H1 (cell line): ENCODE measurements around the gene HDAC10. TPM values are rescaled to one million over a fixed set of nuclear protein-coding genes. Genes with fewer than 3 reads are reported as not detected.
A peak's percentile ranks its signal among the peaks of the same experiment; 100 is the strongest.

ENCODE experiments used
- CHD7 ChIP-seq: fragments of 300-600 bp; sonication (generic); IDR thresholded peaks from 2 replicates; pipeline ENCODE4 v1.7.1; 2012; ENCODE audit warnings: low read length, moderate library complexity, mild to moderate bottlenecking, inconsistent platforms; ENCODE audit not compliant: insufficient replicate concordance
- EZH2 ChIP-seq: fragments of 200-600 bp; sonication (generic); IDR thresholded peaks from 2 replicates; pipeline ENCODE4 v1.7.1; 2012; ENCODE audit warnings: low read depth, mild to moderate bottlenecking, moderate library complexity, low read length, inconsistent platforms; ENCODE audit not compliant: severe bottlenecking
- GTF2F1 ChIP-seq: IDR thresholded peaks from 2 replicates; pipeline ENCODE4 v1.6.1; 2012; ENCODE audit warnings: low read depth, low read length, improper control_type of control experiment, borderline replicate concordance
- HDAC2 ChIP-seq, 2 experiments: fragments of 300-600 bp in 1 of 2; sonication (generic) in 1 of 2; IDR thresholded peaks; 2 replicates each; pipeline ENCODE4 v1.6.1; 2011 to 2012; ENCODE audit warnings: low read depth in 2 of 2, low read length in 2 of 2, mild to moderate bottlenecking in 2 of 2, moderate library complexity in 2 of 2, borderline replicate concordance in 1 of 2, inconsistent platforms in 1 of 2
- JUND ChIP-seq: IDR thresholded peaks from 2 replicates; pipeline ENCODE4 v1.6.1; 2011; ENCODE audit warnings: mild to moderate bottlenecking, improper control_type of control experiment, low read length
- RXRA ChIP-seq: IDR thresholded peaks from 2 replicates; pipeline ENCODE4 v1.6.1; 2011; ENCODE audit warnings: low read depth, mild to moderate bottlenecking, low read length, moderate library complexity; ENCODE audit not compliant: insufficient read depth
- SAP30 ChIP-seq: fragments of 300-600 bp; sonication (generic); IDR thresholded peaks from 2 replicates; pipeline ENCODE4 v1.7.1; 2012; ENCODE audit warnings: low read length, moderate library complexity, mild to moderate bottlenecking, inconsistent platforms; ENCODE audit not compliant: insufficient read depth, insufficient replicate concordance
- SIX5 ChIP-seq: IDR thresholded peaks from 2 replicates; pipeline ENCODE4 v1.6.1; 2011; ENCODE audit warnings: mild to moderate bottlenecking, low read depth, low read length
- SUZ12 ChIP-seq: fragments of 200-600 bp; sonication (generic); IDR thresholded peaks from 2 replicates; pipeline ENCODE4 v1.6.1; 2012; ENCODE audit warnings: mild to moderate bottlenecking, inconsistent platforms, low read length, moderate library complexity, mixed read lengths
- TCF12 ChIP-seq: IDR thresholded peaks from 2 replicates; pipeline ENCODE4 v1.6.1; 2011; ENCODE audit warnings: low read depth, mild to moderate bottlenecking, low read length
- polyA plus RNA-seq, 7 experiments: library from polyadenylated mRNA; depleted of rRNA in 3 of 7; stranded (reverse) in 5 of 7; unstranded in 2 of 7; fragments of >200 nt in 5 of 7; fragments of 200-250 nt in 2 of 7; gene quantifications; 1 replicate in 5 of 7; 2 replicates in 1 of 7; 4 replicates in 1 of 7; pipeline versions ENCODE4 v1.2.1 to v1.2.3, GENCODE V29; 2011 to 2013; ENCODE audit warnings: missing spikeins in 2 of 7, mixed read lengths in 2 of 7
- total RNA-seq: library from RNA; stranded (reverse); fragmentation: NEBNext Ultra II Directional; extraction: Animal tissue kit (Norgen Biotek cat#: 25700); gene quantifications from 2 replicates; pipeline ENCODE4 v1.2.1, GENCODE V29; 2021

The HDAC10 gene
- total and polyA plus RNA-seq, 2 of the 8 experiments (the other 6 are each of a cell fraction or from before 2014, with no cell fraction given): 11.2 to 26.4 TPM

DNA sequence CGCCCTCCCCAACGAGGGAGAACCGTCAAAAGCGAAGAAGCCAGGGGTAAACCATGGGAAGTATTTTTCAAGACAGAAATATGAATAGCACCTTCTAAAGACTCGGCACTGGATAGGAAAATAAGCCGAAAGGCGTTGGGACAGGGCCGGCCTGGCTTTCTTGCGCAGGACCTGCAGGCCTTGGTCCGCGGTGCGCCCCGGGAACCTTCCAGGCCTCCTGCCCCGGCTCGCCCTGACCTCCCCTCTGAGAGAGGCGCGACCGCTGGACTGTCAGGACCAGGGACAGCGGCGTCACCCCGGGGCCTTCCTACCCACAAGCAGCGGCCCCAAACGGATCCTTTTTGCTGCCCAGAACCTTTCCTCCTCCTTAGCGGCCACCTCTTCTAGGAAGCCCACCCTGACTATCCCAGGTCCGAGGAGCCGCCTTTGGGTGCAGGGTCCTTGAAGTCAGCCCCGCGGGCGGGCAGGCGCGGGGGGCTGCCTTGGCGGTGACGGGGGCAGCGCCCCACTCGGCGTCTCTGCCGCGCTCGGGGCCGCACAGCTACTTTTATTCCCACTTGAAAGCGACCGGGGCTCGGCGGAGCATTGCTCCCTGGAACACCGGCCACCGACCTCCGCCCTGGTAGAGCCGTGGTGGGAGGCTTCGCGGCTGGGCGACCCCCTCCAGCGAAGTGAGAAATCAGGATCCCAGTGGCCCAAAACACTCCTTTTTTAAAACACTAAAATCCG, 19.8 kb upstream of the HDAC10 start (continued):
- TF ChIP-seq HDAC2 (IDR thresholded peaks at IDR 0.05; ENCODE audit: borderline replicate concordance in 1 of 2, low read depth in 2 of 2, low read length in 2 of 2) (peak in 1 of 2 experiments; percentile 41; a peak in 1 of 4 replicates), RXRA (no peak), SIX5 (no peak), SUZ12 (no peak; the same call in 1 of the 2 replicates), TCF12 (no peak), SAP30 (no peak), GTF2F1 (no peak), EZH2 (peak; percentile 62), JUND (no peak), CHD7 (no peak)
